ENCODE measurements around the gene COL4A5.
"Not testable (repeated sequence)": the region's sequence is repeated elsewhere in the genome, so short reads cannot be mapped to it uniquely, and the experiment has no call there.

COL4A5 gene

DNA sequence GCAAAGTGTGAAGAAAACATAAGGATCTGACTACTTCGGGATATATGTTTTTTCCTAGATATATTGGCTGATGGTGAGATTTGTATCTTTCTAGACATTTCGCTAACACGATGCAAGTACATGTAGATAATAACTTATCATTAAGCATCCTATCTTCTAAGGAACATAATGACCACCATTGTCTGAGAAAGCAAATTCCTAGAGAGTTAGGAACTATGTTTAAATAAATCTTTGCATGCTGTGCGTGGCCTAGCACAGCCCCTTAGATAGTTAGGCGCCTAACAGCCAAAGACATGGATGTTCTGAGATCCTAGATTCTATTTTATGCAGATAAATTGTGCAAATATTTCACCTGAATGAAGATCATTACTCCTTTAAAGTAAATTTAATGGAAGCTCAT, 4.4 kb upstream of the COL4A5 start:
- no peak for DNase-seq (ENCODE audit: insufficient read length, low spot score)
- no peak for TF ChIP-seq POLR2A (IDR thresholded peaks at IDR 0.05; ENCODE audit: low read depth, low read length)
- no peak for FAIRE-seq

DNA sequence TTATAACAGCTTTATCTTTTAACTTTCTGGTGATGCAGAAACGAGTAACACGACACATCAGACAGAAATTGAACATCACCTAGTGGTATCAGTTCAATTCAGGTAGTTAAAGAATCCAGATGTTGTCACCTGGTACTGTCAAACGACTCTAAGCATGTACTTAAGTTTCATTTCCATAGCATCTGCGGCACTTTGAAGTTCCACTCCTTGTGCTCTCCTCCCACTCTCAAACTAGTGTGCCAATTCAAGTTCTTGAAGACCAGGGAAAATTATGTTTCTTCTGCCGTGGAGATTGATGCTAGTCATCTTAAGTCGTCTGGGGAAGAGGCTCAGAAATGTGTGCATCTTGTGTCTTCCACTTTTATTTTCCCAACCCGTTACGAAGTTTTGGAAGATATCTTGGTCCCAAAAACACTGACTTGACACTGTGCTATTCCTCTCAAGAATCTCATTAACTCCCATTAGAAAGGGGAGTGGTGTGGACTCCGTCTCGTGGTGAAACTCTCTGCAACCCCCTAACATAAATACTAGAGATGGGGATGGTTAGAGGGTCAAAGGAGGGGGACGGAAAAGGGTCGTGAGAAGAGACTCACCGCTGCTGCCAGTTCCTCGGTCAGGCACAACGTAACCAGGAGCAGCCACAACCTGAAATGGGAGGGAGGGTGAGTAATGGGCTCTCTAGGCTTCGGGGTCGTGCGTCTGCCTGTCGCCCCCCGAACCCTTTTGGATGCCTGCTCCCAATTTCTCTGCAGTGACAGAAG, 2.1 kb upstream of the COL4A5 start:
- DNase-seq (ENCODE audit: insufficient read length, low spot score) (no peak), FAIRE-seq (no peak)
- no peak for TF ChIP-seq POLR2A (IDR thresholded peaks at IDR 0.05; ENCODE audit: low read depth, low read length)

DNA sequence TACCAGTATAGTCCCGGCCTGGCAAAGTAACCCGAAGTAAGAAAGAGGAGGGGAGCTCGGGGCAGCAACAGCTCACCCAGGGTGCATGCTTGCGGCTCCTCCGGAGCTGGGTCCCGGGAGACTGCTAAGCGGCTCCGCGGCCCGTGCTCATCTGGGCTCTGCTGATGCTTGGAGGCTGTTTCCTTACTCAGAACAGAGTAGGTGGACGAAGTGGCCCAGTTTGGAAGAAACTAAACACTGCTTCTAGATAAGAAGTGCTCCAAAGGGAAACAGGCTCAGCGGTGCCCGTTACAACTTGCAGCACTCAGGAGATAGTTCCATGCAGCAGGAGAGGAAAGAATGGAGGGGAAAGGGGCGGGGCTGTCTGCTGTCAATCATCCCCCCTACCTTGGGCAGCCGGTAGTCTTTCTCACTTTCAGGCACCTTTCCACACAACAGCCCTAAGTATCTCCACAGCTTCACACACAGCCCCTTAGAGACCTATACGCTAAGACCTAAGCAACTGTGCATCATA, 1.5 kb upstream of the COL4A5 start, which contains the start of gene COL4A6:
TSS of gene COL4A6 (minus strand) at position 313 of the 514 bp plus-strand sequence. CDS start at position 87, 226 bp downstream.
- no peak for TF ChIP-seq POLR2A (IDR thresholded peaks at IDR 0.05; ENCODE audit: low read depth, low read length)
- DNase-seq (ENCODE audit: insufficient read length, low spot score): peak; percentile 1
- no peak for FAIRE-seq

DNA sequence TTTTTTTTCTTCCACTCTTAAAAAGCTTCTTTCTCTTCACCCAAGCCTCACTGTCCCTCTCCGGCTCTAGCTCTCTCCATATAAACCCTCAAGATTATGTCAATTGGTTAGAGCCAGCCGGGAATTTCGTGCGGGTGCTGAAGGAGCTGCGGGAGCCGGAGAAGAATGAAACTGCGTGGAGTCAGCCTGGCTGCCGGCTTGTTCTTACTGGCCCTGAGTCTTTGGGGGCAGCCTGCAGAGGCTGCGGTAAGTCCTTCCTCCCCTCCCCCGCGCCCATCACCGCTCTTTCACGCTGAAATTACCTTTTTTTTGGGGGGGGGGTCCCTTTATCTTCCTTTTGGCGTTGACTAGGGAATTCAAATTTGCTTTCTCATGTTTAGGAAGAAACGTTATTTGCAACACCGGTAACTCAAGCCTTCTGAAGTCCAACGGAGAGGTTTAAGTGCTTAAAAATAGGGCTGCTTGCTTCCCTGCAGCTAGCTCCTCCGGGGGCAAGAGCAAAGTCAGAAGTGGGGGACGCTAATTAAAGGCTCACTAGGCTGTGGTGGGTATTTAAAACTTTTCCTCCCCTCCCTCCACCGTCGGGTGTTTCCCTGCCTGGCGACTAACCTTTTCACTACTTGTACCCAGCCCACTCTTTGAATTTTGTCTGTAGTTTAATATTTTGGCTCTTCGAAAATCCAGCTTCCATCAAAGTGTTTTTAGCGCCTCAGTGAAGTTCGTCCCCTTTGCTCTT, 491 bp downstream of the COL4A5 start:
- no peak for FAIRE-seq
- peak; percentile 3 for DNase-seq (ENCODE audit: insufficient read length, low spot score)
- no peak for TF ChIP-seq POLR2A (IDR thresholded peaks at IDR 0.05; ENCODE audit: low read depth, low read length)

DNA sequence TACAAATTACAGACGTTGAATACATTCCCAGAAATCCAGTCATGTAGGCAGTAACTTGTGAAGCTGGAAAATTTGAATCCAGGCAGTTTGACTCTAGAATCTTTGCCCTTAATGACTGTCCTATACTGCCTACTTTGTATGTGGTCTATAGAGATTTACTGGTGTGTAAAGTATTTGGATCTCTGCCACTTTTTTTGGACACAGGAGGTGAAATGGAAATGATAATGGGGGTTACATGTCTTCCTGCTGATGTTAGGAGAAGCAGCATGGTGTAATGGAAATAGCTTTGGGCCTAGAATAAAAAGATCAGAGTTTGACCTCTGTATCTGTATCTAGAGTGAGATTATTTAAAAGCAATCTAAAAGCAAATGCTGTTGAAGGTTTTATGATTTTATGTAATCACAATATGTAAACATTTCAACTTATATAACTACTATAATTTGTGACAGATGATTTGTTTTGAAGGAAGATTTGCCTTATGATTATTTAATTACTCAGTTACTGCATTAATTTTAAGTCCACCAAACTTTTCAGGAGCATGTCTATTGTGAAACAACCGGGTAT, 3.3 kb downstream of the COL4A5 start:
- FAIRE-seq: no peak
- no peak for DNase-seq (ENCODE audit: insufficient read length, low spot score)
- no peak for TF ChIP-seq POLR2A (IDR thresholded peaks at IDR 0.05; ENCODE audit: low read depth, low read length)

DNA sequence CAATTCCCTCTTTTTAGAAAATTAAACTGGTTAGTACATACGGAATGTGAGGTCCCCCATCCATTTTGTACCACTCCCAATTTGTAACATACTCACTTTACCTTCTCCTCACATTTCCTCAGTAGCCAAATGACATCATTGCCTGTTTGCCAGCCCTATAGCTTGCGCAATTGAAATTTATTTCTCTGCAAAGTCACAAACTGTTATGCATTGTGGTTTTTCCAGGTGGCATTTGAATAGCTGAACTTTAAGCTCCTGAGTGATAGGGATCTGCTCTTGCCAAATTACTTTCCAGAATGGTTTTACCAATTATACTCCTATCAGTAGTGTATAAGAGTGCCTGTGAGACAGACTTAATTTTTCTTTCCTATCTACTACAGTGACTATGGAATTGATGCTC, 7.7 kb downstream of the COL4A5 start:
- DNase-seq (ENCODE audit: insufficient read length, low spot score) (no peak), FAIRE-seq (no peak)
- no peak for TF ChIP-seq POLR2A (IDR thresholded peaks at IDR 0.05; ENCODE audit: low read depth, low read length)

DNA sequence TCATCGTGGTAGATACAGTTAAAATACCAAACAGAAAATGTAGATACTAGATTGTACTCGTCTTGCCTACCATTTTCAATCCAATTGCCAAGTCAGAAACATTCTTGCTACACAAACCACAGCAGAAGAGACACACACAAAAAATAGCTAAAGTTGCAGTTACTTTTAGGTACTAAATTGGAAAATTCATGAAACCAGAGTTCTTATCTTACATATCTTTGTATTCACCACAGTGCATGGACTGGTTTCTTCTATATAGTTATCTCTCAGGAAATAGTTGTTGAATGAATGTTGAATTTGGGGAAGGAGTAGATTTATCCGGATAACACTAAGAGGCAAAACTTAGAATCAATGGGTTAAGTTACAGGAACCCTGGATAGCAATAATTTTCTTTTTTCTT, 14.2 kb downstream of the COL4A5 start:
- DNase-seq (ENCODE audit: insufficient read length, low spot score) (no peak), FAIRE-seq (no peak)
- TF ChIP-seq POLR2A (IDR thresholded peaks at IDR 0.05; ENCODE audit: low read depth, low read length): no peak

DNA sequence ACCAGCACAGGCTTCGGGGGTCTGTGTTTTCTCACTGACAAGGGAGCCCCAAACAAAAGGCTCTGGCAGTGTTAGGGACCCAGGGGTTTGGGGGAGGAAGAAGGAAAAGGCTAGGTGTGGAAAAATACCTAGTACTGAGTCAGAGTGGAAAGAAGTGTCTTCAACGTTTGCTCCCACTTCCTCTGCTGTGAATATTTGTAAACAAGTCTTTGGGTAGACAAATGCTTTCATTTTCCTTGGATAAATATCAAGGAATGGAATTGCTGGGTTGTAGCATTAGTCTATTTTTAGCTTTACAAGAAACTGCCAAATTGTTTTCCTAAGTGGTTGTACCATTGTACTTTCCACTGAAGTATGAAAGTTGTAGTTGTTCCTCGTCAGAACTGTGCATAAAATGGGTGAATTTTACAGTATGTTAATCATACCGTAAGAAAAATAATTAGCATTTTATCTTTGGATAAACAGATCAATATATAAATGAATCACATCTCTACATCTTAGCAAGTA, 17.4 kb downstream of the COL4A5 start:
- FAIRE-seq: no peak
- DNase-seq (ENCODE audit: insufficient read length, low spot score): no peak
- TF ChIP-seq POLR2A (IDR thresholded peaks at IDR 0.05; ENCODE audit: low read depth, low read length): no peak

DNA sequence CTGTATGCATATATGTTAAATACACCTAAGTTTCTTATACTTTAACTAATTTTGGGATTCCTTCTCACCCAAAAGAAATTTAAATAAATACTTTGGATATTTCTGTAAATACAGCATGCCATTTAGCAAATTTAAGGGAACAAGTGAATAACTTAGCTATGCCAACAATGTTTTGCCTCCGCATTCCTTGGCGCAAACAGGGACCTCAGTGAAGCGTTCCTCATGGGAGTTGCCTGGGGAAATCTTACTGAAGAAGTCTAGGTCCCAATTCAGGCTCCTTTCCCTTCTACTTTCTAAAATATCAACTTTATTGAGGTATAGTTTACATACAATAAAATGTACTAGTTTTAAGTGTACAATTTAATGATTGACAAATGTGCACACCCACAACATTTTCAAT, 25.0 kb downstream of the COL4A5 start:
- FAIRE-seq: no peak
- no peak for TF ChIP-seq POLR2A (IDR thresholded peaks at IDR 0.05; ENCODE audit: low read depth, low read length)

DNA sequence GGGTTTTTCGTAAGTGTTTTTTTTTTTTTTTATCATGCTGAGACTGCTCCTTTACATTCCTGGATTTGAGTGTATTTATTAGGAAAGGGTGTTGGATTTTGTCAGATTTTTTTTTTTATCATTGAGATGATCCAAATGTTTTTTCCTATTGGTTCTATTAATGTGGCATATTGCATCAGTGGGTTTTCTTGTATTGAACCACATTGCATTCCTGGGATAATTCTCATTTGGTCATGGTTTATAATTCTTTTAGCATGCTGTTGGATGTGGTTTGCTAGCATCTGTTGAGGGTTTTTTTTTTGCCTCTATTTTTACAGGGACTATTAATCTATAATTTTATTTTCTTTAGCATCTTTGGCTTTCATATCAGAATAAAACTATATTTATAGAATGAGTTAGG, 28.8 kb downstream of the COL4A5 start:
- FAIRE-seq (no peak), DNase-seq (ENCODE audit: insufficient read length, low spot score) (no peak)
- no peak for TF ChIP-seq POLR2A (IDR thresholded peaks at IDR 0.05; ENCODE audit: low read depth, low read length)

More for the DNA sequence above, 25.0 kb downstream of the COL4A5 start:
- no peak for DNase-seq (ENCODE audit: insufficient read length, low spot score)

DNA sequence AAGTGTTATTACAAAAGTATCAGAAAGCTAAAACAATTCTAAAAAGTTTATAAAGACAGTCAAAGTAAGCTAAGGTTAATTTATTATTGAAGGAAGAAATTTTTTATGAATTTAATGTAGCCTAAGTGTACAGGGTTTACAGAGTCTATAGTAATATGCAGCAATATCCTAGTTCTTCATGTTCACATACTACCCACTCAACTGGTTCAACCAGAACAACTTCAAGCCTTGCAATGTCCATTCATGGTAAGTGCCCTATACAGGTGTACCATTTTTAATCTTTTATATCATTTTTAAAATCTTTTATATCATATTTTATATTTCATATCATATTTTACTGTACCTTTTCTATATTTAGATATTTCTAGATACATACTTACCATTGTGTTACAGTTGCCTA, 34.3 kb downstream of the COL4A5 start:
- DNase-seq (ENCODE audit: insufficient read length, low spot score): no peak
- TF ChIP-seq POLR2A (IDR thresholded peaks at IDR 0.05; ENCODE audit: low read depth, low read length): no peak
- FAIRE-seq: no peak

DNA sequence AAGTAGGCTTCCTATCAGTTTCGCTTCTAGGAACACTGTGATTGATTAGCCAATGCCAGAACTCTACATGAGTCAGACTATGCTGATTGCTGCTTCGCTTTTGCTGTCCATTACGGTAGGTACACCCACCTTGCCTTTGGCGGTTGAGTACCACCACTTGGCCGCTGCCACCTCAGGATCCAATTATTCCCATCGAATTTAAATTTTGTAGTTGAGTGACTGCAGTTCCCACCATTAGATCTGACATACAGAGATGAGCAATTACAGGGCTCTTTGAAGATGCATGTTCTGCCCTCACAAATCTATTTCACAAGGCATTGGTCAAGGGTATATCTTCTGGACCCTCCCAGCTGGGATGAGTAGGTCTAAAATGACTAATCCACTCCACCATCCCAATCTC, 41.9 kb downstream of the COL4A5 start:
- not testable (repeated sequence) for FAIRE-seq; DNase-seq (ENCODE audit: insufficient read length, low spot score)

DNA sequence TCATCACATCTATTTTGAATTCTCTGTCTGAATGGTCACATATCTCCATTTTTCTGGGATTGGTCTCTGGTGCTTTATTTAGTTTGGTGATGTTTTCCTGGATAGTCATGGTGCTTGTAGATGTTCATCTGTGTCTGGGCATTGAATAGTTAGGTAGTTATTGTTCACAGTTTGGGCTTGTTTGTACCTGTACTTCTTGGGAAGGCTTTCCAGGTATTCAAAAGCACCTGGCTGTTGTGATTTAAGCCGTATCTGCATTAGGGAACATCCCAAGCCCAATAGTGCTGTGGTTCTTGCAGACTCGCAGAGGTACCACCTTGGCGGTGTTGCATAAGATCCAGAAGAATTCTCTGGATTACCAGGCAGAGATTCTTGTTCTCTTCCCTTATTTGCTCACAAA, 44.6 kb downstream of the COL4A5 start:
- no peak for TF ChIP-seq POLR2A (IDR thresholded peaks at IDR 0.05; ENCODE audit: low read depth, low read length)
- DNase-seq (ENCODE audit: insufficient read length, low spot score) (no peak), FAIRE-seq (no peak)

DNA sequence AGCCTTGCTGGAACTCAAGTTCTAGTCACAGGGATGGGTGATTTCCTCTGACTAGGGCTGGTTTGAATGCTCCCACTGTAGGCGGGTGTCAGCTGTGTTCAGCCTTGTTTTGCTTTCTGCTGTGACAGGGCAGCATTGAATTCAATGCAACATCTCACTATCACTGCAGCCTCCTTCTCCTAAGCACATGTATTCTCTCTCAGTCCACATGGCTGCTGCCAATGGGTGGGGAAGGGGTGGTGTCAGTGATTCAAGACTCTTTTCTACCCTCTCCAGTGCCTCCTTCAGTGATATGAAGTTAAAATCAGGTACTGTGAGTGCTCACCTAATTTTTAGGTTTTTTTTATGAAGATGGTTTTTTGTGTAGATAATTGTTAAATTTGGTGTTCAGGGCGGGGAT, 46.3 kb downstream of the COL4A5 start:
- DNase-seq (ENCODE audit: insufficient read length, low spot score) (no peak), FAIRE-seq (no peak)
- no peak for TF ChIP-seq POLR2A (IDR thresholded peaks at IDR 0.05; ENCODE audit: low read depth, low read length)
